RPMI8226 (cell line): ENCODE results near the gene KLK11.

Experiments used
- DNase-seq: peaks from one replicate; pipeline ENCODE4 v3.0.0-alpha.2; 2015

Gene KLK11

GRCh38 chr19:51026554-51026831 is at the start of gene KLK11:
KLK11 (minus strand) TSS chr19:51026616; CDS start chr19:51025631, 985 bp downstream.
- DNase-seq: peak; percentile 34

DNA sequence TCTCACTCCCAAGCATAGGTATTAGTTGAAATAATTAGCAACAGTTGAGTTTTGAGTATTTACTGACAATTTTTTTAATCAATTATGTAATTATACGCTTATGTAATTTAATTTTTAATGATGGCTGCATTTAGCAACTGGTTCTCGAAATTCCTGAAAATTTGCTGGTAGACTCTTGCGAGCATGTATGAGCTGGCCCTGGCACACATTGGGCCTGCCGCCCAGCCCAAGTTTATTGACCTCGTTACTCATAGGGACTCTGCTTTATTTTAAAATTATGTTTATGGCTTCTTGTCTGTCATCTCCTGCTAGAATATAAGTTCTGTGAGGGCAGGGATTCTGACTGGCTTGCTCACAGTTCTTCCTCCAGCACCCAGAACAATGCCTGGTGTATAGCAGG is 49.6 kb upstream of the KLK11 start:
- DNase-seq: no peak

DNA sequence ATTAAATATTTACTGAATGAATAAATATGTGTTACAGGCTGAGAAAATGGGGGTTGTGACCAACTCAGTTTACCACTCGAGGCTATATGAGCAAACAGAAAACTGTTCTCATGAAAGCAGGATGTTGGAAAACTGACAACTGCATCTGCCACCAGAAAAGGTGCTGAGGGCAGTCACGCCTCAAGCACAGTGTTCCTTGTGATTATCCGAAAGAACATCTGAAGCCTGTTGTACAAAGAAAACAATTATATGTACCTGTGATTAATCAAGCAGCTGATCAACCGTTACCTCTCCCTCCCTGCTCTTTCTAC is 44.6 kb upstream of the KLK11 start:
- DNase-seq: no peak

DNA sequence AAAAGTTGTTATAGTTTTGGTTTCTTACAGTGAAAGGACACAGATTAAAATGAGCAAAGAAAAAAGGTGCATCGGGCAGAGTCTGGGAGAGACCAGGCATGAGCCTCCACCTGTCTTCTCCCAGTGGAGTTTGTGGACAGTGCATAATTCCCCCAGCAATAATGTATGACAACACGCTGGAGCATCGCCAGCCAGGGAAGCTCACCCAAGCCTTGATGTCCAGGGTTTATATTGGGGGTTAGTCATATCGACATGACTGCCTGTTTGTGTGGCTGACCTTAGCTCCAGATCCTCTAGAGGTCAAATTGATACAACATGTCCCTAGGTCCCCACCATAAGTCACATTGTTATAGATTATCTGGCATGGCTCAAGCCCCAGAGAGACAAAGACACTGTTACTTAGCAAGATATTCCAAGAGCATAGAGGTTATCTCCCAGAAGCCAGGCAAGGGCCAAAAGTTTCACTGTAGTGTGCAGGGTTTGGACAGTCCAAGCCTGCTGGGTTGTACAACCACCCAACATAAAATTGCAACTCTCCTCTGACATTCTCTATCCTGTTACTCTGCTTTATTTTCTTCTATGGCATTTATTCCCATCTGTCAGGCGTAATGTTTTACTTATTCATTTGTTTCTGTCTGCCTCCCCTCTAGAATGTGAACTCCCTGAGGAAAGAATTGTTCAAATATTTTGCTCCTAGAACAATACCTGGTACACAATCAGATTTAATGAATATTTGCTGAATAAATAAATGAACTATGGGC is 44.1 kb upstream of the KLK11 start:
- no peak for DNase-seq

DNA sequence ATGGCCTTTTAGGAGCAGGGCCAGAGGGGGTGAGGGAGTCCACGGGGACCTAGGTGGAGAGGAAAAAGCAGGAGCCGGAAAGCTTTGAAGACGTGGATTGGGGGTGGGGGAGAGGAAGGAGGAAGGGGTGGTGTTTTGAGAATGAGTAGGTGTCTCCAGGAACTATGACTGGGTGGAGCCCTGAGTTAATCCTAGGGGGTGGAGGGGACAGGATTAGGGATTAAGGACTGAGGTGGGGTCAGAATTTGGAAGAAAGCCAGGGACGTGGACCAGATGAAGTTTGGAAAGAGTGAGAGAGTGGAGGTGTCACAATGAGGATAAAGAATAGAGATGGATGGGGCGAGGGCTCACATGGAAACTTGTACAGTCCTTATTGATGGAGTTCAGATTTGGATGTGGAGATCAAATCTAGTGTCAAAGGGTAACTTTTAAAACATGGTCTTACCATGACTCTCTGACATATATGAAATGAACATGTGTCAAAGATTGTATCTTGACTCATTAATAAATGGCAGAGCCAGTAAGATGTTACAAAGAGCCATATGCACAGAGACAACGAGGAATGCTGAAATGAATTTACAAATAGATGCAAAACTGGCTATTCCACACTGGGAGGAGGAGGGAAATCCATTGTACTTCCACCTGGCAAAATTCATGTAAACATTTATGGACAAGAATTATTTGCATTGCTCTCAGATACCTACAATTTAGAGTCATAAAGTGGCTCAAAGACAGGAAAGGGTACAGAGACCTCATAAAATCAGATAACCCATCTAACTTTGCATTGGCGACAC is 40.2 kb upstream of the KLK11 start:
- DNase-seq: no peak

DNA sequence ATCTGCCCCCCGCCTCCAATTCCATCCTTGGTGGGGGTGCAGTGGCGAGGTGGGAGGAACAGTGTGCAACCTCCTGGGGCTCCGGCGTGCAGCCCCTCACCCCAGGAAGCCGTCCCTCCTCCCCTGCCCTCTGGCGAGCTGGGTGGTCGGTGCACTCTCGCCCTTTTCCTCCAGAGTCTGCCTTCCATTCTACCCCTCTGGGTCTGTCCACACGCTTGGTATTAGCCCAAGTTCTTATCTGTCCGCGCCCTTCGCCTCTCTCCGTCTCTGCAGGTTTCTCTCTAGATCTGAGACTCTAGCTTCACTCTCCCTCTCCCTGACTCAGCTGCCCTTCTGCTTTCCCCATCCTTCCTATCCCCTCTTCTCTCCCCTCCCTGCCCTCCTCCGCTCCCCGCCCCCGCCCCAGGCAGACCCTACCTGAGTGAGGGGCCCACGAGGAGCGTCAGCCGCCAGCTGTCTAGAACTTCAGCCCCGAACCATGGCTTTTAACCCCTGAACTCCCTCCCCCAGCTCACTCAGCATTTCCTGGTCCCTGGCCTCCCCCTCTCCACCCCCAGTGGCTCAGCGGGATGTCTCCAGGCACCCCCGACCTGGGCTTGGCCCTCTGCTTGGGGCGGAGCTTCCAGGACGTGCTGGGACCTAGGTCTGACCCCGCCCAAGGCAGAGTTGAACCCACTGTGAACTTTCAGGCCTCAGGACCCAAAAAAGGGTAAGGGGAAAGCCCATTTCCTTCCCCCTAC is 39.0 kb upstream of the KLK11 start:
- no peak for DNase-seq

DNA sequence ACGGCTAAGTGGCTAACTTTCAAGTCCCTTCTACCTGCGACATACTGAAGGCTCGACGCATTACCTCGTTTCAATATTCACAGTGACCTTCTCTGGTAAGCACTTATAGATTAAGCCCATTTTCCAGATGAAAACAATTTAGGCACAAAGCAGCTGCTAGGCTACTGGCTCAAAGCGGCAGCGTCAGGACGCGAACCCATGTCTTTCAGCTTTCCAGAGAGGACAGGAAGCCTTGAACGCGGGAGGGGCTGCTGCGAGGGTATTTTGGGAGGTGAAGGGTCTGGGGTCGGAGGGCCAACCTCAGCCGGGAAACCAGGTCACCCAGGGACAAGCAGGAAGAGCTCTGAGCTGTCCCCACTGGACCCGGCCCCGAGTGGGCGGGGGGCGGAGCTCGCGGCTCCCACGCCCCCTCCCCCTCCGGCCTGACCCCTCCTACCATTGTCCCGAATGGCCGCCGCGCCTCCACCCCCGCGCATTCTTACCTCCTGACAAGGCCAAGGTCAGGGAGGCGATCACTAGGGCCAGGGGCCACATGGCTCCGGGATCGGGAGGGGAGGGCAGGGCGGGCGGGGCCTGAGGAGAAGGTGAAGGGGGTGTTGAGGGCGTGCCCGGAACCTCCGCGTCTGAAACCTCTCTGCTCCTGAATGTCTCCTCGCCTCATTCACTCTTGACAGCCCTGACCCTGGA is 38.3 kb upstream of the KLK11 start, which contains the start of gene KLK13:
Gene KLK13, minus strand, starts transcription at position 559 of the 687 bp plus-strand sequence. Its CDS starts 25 bp downstream, at position 534.
- DNase-seq: no peak

DNA sequence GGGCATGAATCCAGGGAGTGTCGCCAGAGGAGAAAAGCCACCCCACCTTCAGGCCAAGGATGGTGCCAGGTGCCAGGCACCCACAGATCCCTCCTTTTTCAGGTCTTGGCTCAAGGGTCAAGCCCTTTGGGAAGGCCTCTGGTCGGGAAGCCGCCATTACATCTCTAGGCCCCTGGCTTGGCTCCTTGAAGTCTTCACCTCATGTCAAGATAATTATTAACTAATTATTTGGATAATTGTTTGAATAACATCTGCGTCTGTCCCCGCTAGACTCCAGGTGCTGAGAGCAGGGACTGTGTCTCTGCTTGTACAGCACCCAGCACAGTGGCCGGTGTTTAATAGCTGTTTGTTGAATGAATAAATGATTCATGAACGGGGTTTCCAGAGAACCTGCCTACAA is 37.2 kb upstream of the KLK11 start:
- no peak for DNase-seq

GRCh38 chr19:51060973-51061372 is 34.6 kb upstream of the KLK11 start:
- DNase-seq: no peak

GRCh38 chr19:51060336-51060735 is 33.9 kb upstream of the KLK11 start:
- DNase-seq: no peak

- no peak for DNase-seq
Observed at GRCh38 chr19:51059715-51060114, 33.3 kb upstream of the KLK11 start.

- DNase-seq: no peak
Observed at GRCh38 chr19:51055866-51056265, 29.4 kb upstream of the KLK11 start.

- no peak for DNase-seq
Observed at GRCh38 chr19:51047031-51047335, 20.6 kb upstream of the KLK11 start.

DNA sequence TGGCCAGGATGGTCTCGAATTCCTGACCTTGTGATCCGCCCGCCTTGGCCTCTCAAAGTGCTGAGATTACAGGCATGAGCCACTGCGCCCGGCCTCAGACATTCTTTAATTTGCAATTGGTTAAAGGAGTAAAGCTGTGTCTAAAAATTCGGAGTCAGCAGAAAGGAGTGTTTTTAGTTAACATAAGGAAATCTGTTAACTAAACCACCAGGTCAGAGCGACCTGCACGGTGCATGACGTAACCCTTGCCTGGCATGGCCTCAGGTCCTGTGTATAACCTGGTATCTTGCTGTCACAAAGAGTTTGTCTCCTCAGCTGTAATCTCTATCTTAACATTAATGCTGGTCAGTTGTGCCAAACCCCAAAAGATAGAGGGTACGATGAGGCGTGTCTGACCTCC is 17.9 kb upstream of the KLK11 start:
- DNase-seq: no peak

GRCh38 chr19:51043497-51043896 is 17.1 kb upstream of the KLK11 start:
- no peak for DNase-seq

DNA sequence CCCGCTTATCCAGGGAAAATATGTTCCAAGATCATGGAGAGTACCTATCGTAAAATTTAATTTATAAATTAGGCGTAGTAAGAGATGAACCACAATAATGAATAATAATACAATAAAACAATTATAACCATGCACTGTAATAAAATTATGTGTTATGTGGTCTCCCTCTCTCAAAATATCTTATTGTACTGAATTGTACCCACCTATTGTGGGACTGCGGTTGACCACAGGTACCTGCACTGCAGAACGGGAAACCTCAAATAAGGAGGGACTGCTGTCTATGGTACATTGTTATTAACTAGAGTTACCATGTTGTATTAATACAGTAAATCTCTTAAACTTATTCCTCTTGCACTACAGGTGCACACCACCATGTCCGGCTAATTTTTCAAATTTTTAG is 13.7 kb upstream of the KLK11 start:
- DNase-seq: no peak

DNA sequence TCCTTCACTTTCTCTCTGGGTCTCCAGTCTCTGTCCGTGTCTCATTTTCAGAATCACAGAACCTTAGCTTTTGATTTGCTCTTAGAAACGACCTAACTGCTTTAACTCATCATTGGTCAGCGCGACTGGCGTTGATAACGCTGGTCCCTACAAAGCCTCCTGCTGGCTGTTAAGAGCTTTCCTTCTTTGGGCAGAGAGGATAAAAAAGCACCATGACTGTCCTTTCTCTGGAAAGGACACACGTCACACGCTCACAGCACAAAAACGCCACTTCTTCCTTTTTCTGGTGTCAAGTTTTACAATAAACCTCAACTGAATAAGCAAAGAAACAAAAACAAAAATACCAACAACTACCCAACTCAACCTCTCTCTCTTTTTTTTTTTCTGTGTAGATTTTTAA is 10.1 kb upstream of the KLK11 start:
- DNase-seq: no peak

DNA sequence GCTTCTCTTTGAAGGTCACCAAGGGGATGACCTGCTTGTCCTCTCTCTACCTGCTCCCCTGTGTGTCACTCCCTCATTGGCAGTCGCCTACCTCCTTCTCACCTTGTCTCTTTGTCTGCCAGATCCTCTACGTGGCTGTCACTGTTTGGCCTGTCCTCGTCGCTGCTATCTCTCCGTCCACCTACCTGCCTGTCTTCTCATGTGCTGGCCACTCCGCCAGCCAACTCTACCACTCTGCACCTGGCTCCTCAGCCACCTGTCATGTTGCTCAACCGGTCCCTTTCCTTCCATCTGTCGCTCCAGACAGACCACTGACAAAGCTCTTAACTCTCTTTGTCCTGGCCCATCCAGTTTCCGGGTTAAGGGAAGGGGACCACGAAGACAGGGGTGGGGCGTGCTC is 8.3 kb upstream of the KLK11 start, which contains the start of gene KLK12:
Gene KLK12, minus strand, starts transcription at position 299 of the 400 bp plus-strand sequence. CDS start 381 bp downstream, outside the sequence.
- DNase-seq: no peak

- DNase-seq: no peak
Observed at GRCh38 chr19:51031880-51032225, 5.4 kb upstream of the KLK11 start.

GRCh38 chr19:51031220-51031879 is 4.9 kb upstream of the KLK11 start:
- no peak for DNase-seq

- DNase-seq: no peak
Observed at GRCh38 chr19:51030631-51031030, 4.2 kb upstream of the KLK11 start.

- DNase-seq: no peak
Observed at GRCh38 chr19:51029718-51030117, 3.3 kb upstream of the KLK11 start.

GRCh38 chr19:51027873-51028272 is 1.5 kb upstream of the KLK11 start:
- DNase-seq: no peak
